Endothelial cell of umbilical vein (primary cell): ENCODE measurements around the gene TSEN54. TPM values are rescaled to one million over a fixed set of nuclear protein-coding genes. Genes with fewer than 3 reads are reported as not detected.

Experiments used
- BruUV-seq: library from RNA; stranded (reverse); fragments of 400-500 nt; replicated peaks from 2 replicates; lab custom pipeline; 2021; lab: Mats Ljungman, UMichigan
- CTCF ChIA-PET: fragments of 300-600, 350-600 bp; sonication (Branson Sonifier 250); formaldehyde crosslinking; loops from one replicate; lab custom pipeline; 2021; ENCODE audit warnings: antibody characterized with exemption, inconsistent platforms; lab: Charles Lee
- POLR2A ChIA-PET: fragments of 300-600, 350-600 bp; sonication (Branson Sonifier 250); formaldehyde crosslinking; loops from one replicate; lab custom pipeline; 2021; ENCODE audit warnings: antibody characterized with exemption, inconsistent platforms; lab: Charles Lee
- DNase-seq: peaks from one replicate; pipeline ENCODE4 v3.0.0-alpha.2; 2011; ENCODE audit warnings: low read depth, low spot score
- FAIRE-seq: peaks from 2 replicates; lab custom pipeline; 2011; peaks lifted over from hg19 to GRCh38; lab: Jason Lieb, UNC
- H2AFZ ChIP-seq: 2 replicates; pipeline ENCODE4 v1.6.0; 2012; ENCODE audit warnings: low read depth, low read length, control low read depth, inconsistent platforms
- H3K27ac ChIP-seq: 2 replicates; pipeline ENCODE4 v1.5.1; 2011; ENCODE audit warnings: low read depth, mild to moderate bottlenecking, control low read depth, low read length, moderate library complexity; ENCODE audit not compliant: insufficient read depth
- H3K27me3 ChIP-seq, 2 experiments: 2 replicates each; pipeline versions ENCODE4 v1.6.0 to v1.6.1; 2011; ENCODE audit warnings: low read length in 2 of 2, mixed read lengths in 1 of 2; ENCODE audit not compliant: control insufficient read depth in 2 of 2, insufficient read depth in 2 of 2
- H3K36me3 ChIP-seq, 2 experiments: 2 replicates in 1 of 2; 3 replicates in 1 of 2; pipeline ENCODE4 v1.5.1; 2011; ENCODE audit warnings: low read length in 2 of 2, mild to moderate bottlenecking in 1 of 2, moderate library complexity in 1 of 2; ENCODE audit not compliant: control insufficient read depth in 2 of 2, insufficient read depth in 2 of 2; ENCODE audit errors: extremely low read depth in 1 of 2
- H3K4me1 ChIP-seq: 3 replicates; pipeline ENCODE4 v1.5.1; 2011; ENCODE audit warnings: mild to moderate bottlenecking, low read length; ENCODE audit not compliant: control insufficient read depth, insufficient read depth; ENCODE audit errors: extremely low read depth
- H3K4me2 ChIP-seq: 2 replicates; pipeline ENCODE4 v1.6.1; 2011; ENCODE audit warnings: low read length, control low read depth, mixed read lengths; ENCODE audit not compliant: insufficient read depth
- H3K4me3 ChIP-seq, 3 experiments: fragments of 200-600 bp in 1 of 3; sonication (generic), shearing (Covaris generic) in 1 of 3; replicated peaks in 1 of 3; 2 replicates each; pipeline ENCODE4 v1.5.1; 2011 to 2016; ENCODE audit warnings: control low read depth in 3 of 3, low read length in 3 of 3, mild to moderate bottlenecking in 2 of 3, inconsistent platforms in 1 of 3, low read depth in 1 of 3, moderate library complexity in 1 of 3; ENCODE audit not compliant: insufficient read depth in 1 of 3
- H3K79me2 ChIP-seq: 2 replicates; pipeline ENCODE4 v1.6.0; 2012; ENCODE audit warnings: low read length, inconsistent platforms; ENCODE audit not compliant: control insufficient read depth, insufficient read depth
- H3K9ac ChIP-seq: replicated peaks from 2 replicates; pipeline ENCODE3; 2011; ENCODE audit warnings: low read length, control low read depth; ENCODE audit not compliant: insufficient read depth; ENCODE audit errors: extremely low read depth
- H3K9me1 ChIP-seq: replicated peaks from 3 replicates; pipeline ENCODE4 v1.6.0; 2011; ENCODE audit warnings: mild to moderate bottlenecking, low read length; ENCODE audit not compliant: control insufficient read depth, insufficient read depth; ENCODE audit errors: extremely low read depth
- H3K9me3 ChIP-seq: replicated peaks from 2 replicates; pipeline ENCODE4 v1.5.1; 2012; ENCODE audit warnings: low read length, inconsistent platforms; ENCODE audit not compliant: control insufficient read depth, insufficient read depth
- H4K20me1 ChIP-seq: replicated peaks from 2 replicates; pipeline ENCODE3; 2011; ENCODE audit warnings: mild to moderate bottlenecking, low read length; ENCODE audit not compliant: control insufficient read depth, insufficient read depth; ENCODE audit errors: extremely low read depth
- EZH2 ChIP-seq: IDR thresholded peaks from 2 replicates; pipeline ENCODE4 v1.6.1; 2012; ENCODE audit warnings: borderline replicate concordance, low read depth, mild to moderate bottlenecking, moderate library complexity, low read length, inconsistent platforms; ENCODE audit not compliant: severe bottlenecking
- MAX ChIP-seq: IDR thresholded peaks from 2 replicates; pipeline ENCODE4 v1.6.1; 2011; ENCODE audit not compliant: insufficient read depth, insufficient read length
- dilution Hi-C: fragments of 300-500 bp; cut with MboI; formaldehyde crosslinking; loops from one replicate; pipeline ENCODE4 v1.15.0; 2019; ENCODE audit warnings: low sequenced_read_pairs; ENCODE audit not compliant: extremely low pct_ligation_motif_present
- intact Hi-C: fragments of 100-400 bp; cut with micrococcal nuclease; formaldehyde crosslinking; loops from one replicate; pipeline ENCODE4 v1.10.0; 2022
- polyA plus RNA-seq, 4 experiments: library from polyadenylated mRNA; depleted of rRNA in 3 of 4; stranded (reverse) in 3 of 4; unstranded in 1 of 4; fragments of >200 nt; gene quantifications; 2 replicates each; pipeline versions ENCODE4 v1.2.1 to v1.2.3, GENCODE V29; 2011 to 2012; ENCODE audit warnings: missing spikeins in 1 of 4
- total RNA-seq: library from RNA; stranded (reverse); gene quantifications from 2 replicates; pipeline ENCODE4 v1.2.3, GENCODE V29; 2021
- TF ChIP-seq, protein P1 (sequence below), 2 donors: IDR thresholded peaks; 1 replicate in 1 of 2; 2 replicates in 1 of 2; pipeline ENCODE4 v1.5.1; 2011; ENCODE audit warnings: low read length in 2 of 2, mild to moderate bottlenecking in 2 of 2, moderate library complexity in 2 of 2, control low read depth in 1 of 2, inconsistent platforms in 1 of 2, low read depth in 1 of 2; ENCODE audit not compliant: insufficient read depth in 1 of 2; ENCODE audit errors: extremely low read depth in 1 of 2

The TSEN54 gene
- total and polyA plus RNA-seq, 2 donors (not counting 3 experiments of a cell fraction or from before 2014, with no cell fraction given), result 22.3 to 26.3 TPM

DNA sequence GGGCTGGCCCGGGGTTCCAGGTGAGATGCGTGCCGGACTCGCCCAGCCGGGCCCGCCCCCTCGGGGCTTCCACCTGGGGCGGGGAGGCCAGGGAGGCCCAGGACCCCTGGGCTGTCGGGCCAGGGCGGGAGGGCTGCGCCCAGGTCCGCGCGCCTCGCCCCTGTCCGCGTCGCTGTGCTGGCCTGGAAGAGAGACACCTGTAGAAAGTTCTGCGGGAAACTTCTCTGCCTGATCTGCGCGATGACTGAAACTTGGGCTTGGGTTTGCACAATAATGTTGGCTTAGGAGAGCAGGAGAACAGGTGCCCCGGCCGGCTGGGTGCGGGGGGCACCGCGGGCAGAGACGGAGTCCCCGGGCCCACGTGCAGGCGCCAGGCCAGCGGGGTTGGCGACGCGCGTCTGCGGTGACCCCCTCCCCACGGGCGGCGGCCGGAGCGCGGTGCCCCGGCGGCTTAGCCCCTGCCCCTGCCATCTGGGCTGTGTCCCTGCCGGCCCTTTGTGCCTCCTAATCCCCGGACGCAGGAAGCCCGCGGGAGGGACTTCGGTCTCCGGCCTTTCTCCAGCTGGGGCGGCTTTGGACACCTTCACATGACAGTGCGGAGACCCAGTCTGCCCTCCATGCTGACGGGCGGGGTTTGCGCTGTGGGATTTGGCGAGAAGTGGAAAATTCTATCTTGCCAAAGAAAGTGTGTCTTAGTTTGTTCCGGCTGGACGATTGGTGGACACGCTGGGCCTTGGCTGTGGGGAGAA lies 9.7 kb downstream of the TSEN54 start:
- H3K79me2 ChIP-seq, result no peaks in the 10 kb centered on the region
- CTCF ChIA-PET, result interaction anchor here (0.9 to 1.8 kb wide), 5 partner anchors 9 to 203 kb away, joined by 3 to 13 read pairs (median 5); partner anchors contain the start of gene TSEN54
- TF ChIP-seq MAX, result no peak
- TF ChIP-seq EZH2, result peak; percentile 59
- TF ChIP-seq, protein P1, sequence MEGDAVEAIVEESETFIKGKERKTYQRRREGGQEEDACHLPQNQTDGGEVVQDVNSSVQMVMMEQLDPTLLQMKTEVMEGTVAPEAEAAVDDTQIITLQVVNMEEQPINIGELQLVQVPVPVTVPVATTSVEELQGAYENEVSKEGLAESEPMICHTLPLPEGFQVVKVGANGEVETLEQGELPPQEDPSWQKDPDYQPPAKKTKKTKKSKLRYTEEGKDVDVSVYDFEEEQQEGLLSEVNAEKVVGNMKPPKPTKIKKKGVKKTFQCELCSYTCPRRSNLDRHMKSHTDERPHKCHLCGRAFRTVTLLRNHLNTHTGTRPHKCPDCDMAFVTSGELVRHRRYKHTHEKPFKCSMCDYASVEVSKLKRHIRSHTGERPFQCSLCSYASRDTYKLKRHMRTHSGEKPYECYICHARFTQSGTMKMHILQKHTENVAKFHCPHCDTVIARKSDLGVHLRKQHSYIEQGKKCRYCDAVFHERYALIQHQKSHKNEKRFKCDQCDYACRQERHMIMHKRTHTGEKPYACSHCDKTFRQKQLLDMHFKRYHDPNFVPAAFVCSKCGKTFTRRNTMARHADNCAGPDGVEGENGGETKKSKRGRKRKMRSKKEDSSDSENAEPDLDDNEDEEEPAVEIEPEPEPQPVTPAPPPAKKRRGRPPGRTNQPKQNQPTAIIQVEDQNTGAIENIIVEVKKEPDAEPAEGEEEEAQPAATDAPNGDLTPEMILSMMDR (IDR thresholded peaks at IDR 0.05; ENCODE audit: extremely low read depth in 1 of 2, insufficient read depth in 1 of 2, low read depth in 1 of 2, low read length in 2 of 2), result no peak
- H3K9me1 ChIP-seq, result no peaks in the 10 kb centered on the region
- dilution Hi-C loops, result no loop called here
- BruUV-seq, result no TSS peak
- H2AFZ ChIP-seq, result peak overlapping the region; percentile 56
- H3K4me2 ChIP-seq, result peak overlapping the region; percentile 70
- no peak overlapping the region for H3K9ac ChIP-seq
- no peak for FAIRE-seq
- no peaks in the 10 kb centered on the region for H4K20me1 ChIP-seq
- no peak for DNase-seq
- peaks cover 0 to 2% of the 10 kb centered on the region in 2 experiments for H3K36me3 ChIP-seq
- POLR2A ChIA-PET, result interaction anchor here (1.0 kb wide), 1 partner anchor 255 kb away, joined by 6 read pairs; the partner anchor contains the start of gene MIF4GD
- peak overlapping the region; percentile 28 to 57 (median 52) for H3K4me3 ChIP-seq
- intact Hi-C loops, result loop anchor here (2.0 kb wide), 2 partner anchors 63 to 99 kb away; no protein-coding TSS in a partner anchor
- peaks cover 7% of the 10 kb centered on the region for H3K4me1 ChIP-seq
- no peak overlapping the region for H3K27ac ChIP-seq
- H3K27me3 ChIP-seq, result no peaks in the 10 kb centered on the region
- H3K9me3 ChIP-seq, result no peaks in the 10 kb centered on the region
